Measurements from ENCODE around the gene ZDHHC21.
"Not testable (repeated sequence)": the region's sequence is repeated elsewhere in the genome, so short reads cannot be mapped to it uniquely, and the experiment has no call there.

ZDHHC21 gene

DNA sequence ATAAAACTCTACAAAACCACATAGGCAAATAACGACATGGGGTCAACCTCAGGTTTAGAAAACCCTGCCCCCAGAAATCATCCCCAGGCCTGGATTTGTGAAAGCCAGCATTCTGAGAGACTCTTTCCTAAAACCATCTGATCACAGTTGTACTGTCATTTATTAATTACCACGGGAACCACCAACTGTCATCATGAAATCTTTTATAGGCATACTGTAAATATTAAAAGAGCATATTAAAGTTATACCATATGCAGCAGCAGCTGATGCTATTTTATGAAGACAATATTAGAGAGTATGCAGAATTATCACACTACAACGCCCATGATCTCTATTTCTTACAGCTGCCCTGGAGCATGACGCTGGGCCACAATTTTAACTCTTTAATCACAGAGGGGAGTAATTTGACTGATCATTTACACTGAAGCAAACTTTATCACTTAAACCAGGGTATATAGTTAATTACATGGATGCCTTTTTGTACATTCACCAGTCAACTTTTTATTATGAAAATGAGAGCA, 9.0 kb upstream of the ZDHHC21 start:
- Mint-ChIP-seq H3K4me3 (no peak overlapping the region), H3K4me1 (ENCODE audit: low read depth) (no peaks in the 10 kb centered on the region), H3K27ac (no peak overlapping the region), H3K36me3 (ENCODE audit: low read depth) (no peaks in the 10 kb centered on the region), H3K9me3 (peaks cover 21% of the 10 kb centered on the region), H3K27me3 (peaks cover 6% of the 10 kb centered on the region)
- no peak for DNase-seq

DNA sequence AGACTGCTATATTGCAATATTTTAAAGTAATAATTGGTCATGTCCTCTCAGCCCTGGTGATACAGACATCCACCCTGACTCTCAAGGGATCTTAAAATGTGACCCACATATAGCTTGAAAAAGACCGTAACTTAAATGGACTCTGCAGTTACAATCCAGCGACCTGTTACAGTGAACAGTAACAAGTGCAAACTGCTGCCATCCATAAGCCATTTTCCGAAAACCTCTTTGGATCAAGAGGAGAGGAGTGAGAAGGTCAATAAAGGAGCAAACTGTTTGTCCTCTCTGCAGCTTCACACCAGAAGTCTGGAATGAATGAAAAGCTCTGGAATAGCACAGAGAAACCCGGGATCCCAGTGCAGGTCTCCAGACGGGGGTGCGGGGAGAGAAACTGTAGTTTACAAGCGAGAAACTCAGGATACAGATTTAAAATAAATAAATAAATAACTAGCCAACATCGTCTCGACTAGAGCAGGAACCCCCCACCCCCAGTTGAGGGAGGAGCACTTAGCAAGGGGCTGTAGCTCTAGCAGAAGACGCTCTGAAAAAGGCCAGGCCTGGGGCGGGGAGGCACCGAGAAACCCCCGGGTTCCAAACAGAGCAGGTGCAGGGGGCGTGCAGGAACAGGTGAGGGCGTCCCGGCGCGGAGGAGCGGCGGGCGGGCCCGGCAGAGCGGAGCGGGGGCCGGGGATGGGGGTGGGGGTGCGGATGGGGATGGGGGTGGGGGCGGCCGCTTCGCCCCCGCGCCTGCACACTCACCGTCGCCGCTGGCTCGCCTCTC, 572 bp downstream of the ZDHHC21 start:
- Mint-ChIP-seq H3K4me1 (ENCODE audit: low read depth) (peaks cover 42% of the 10 kb centered on the region), H3K9me3 (no peaks in the 10 kb centered on the region), H3K27ac (peak overlapping the region; percentile 93)

DNA sequence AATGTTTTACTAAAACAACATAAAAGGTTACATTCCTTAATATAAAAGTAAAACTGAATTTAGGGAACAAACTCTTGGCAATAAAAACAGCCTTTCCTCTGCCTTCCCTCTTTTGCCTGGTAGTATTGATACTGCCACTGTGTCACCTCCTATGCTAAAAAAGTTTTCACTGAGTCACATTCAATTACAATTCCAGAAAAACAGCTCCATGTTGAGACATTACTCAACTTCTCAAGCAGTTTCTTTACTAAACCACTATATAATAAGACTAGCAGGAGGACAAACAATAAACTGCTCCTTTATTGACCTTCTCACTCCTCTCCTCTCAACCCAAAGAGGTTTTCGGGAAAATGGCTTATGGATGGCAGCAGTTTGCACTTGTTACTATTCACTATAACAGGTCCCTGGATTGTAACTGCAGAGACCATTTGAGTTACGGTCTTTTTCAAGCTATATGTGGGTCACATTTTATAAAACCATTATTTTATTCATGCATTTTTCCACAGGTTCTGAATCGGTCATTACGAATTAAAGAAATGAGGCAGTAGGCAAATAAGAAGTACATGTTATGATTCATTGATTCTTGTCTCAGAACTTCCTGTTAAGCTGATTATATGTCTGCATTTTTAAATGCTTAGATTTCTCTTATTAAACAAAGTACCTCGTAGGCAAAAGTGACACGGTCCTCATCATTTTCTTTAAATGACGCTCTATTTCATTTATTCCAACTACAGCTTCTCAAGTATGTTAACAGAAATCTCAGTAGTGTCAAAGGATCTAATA, 2.1 kb downstream of the ZDHHC21 start:
- no peaks in the 10 kb centered on the region for H3K9me3 Mint-ChIP-seq
- H3K36me3 Mint-ChIP-seq (ENCODE audit: low read depth): peaks cover 43% of the 10 kb centered on the region
- no peak for DNase-seq
- H3K27me3 Mint-ChIP-seq: no peaks in the 10 kb centered on the region
- peak overlapping the region; percentile 11 for H3K4me3 Mint-ChIP-seq
- peaks cover 42% of the 10 kb centered on the region for H3K4me1 Mint-ChIP-seq (ENCODE audit: low read depth)
- H3K27ac Mint-ChIP-seq: no peak overlapping the region

More for the DNA sequence above, 572 bp downstream of the ZDHHC21 start:
- peak overlapping the region; percentile 85 for H3K4me3 Mint-ChIP-seq
- DNase-seq: no peak
- peaks cover 3% of the 10 kb centered on the region for H3K27me3 Mint-ChIP-seq
- H3K36me3 Mint-ChIP-seq (ENCODE audit: low read depth): peaks cover 29% of the 10 kb centered on the region

DNA sequence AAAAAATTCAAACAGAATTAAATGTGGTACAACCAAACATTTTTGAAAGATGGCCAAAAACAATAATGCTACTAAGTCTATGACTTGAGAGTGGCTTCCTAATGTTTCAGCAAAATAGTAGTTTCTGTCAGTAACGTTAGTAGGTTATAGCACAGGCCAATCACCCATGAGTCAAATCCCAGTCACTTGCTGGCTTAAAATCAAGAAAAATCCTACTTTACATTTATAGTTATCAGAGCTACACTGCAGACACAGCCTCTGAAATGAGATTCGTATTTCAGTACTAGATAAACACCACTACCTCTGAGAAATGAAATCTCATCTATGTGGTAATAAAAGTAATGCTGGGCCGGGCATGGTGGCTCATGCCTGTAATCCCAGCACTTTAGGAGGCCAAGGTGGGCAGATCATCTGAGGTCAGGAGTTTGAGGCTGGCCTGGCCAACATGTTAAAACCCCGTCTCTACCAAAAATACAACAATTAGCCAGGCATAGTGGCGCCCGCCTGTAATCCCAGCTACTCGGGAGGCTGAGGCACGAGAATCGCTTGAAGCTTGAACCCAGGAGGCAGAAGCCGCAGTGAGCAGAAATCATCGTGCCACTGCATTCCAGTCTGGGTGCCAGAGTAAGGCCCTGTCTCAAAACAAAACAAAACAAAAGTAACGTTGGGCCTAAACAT, 6.1 kb downstream of the ZDHHC21 start:
- Mint-ChIP-seq H3K36me3 (ENCODE audit: low read depth) (peaks cover 62% of the 10 kb centered on the region), H3K27ac (no peak overlapping the region), H3K9me3 (no peaks in the 10 kb centered on the region), H3K4me1 (ENCODE audit: low read depth) (peaks cover 34% of the 10 kb centered on the region), H3K27me3 (no peaks in the 10 kb centered on the region), H3K4me3 (no peak overlapping the region)
- no peak for DNase-seq

DNA sequence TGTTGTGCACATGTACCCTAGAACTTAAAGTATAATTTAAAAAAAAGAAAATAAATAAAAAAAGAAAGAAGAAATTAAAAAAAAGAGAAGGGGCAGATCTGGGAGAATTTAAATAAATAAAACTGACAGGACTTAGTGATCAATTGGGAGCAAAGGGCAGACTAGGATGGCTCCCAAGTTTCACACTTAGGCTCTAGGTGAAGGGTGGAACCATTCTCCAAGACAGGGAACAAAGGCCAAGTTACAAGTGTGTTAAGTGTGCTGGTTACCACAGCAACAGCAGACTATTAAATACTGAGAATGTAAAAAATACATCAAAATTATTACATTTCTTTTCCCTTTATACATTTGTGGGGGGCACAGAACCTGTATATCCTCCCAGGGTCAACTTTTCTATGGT, 7.1 kb downstream of the ZDHHC21 start:
- Mint-ChIP-seq H3K9me3 (no peaks in the 10 kb centered on the region), H3K36me3 (ENCODE audit: low read depth) (peaks cover 69% of the 10 kb centered on the region), H3K27ac (no peak overlapping the region), H3K4me1 (ENCODE audit: low read depth) (peaks cover 26% of the 10 kb centered on the region), H3K27me3 (no peaks in the 10 kb centered on the region), H3K4me3 (no peak overlapping the region)
- no peak for DNase-seq

DNA sequence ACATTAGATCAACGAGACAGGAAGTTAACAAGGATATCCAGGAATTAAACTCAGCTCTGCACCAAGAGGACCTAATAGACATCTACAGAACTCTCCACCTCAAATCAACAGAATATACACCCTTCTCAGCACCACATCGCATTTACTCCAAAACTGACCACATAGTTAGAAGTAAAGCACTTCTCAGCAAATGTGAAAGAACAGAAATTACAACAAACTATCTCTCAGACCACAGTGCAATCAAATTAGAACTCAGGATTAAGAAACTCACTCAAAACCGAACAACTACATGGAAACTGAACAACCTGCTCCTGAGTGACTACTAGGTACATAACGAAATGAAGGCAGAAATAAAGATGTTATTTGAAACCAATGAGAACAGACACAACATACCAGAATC, 10.6 kb downstream of the ZDHHC21 start:
- not testable (repeated sequence) for DNase-seq; H3K9me3 Mint-ChIP-seq; H3K27me3 Mint-ChIP-seq; H3K4me1 Mint-ChIP-seq (ENCODE audit: low read depth); H3K27ac Mint-ChIP-seq; H3K4me3 Mint-ChIP-seq
- peaks cover 68% of the 10 kb centered on the region for H3K36me3 Mint-ChIP-seq (ENCODE audit: low read depth)

DNA sequence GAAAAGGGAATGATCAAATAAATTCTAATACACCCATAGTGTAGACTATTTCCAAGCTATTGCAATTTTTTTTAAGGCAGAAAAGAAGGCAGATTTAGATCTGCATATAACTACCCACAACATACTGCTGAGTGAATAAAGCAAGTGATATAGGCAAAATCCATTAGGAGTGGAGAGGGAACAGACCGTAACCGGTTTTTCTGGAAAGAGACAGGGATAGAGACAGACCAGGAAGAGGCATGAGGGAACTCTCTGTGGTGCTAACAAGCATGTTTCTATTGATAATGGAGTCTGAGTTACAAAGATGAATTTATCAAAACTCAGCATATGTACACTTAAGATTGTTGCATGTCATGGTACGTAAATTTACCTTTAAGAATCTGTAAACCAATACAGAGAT, 14.5 kb downstream of the ZDHHC21 start:
- Mint-ChIP-seq H3K27ac (no peak overlapping the region), H3K9me3 (no peaks in the 10 kb centered on the region), H3K4me1 (ENCODE audit: low read depth) (peaks cover 11% of the 10 kb centered on the region), H3K27me3 (no peaks in the 10 kb centered on the region), H3K36me3 (ENCODE audit: low read depth) (peaks cover 47% of the 10 kb centered on the region), H3K4me3 (no peak overlapping the region)
- DNase-seq: no peak

DNA sequence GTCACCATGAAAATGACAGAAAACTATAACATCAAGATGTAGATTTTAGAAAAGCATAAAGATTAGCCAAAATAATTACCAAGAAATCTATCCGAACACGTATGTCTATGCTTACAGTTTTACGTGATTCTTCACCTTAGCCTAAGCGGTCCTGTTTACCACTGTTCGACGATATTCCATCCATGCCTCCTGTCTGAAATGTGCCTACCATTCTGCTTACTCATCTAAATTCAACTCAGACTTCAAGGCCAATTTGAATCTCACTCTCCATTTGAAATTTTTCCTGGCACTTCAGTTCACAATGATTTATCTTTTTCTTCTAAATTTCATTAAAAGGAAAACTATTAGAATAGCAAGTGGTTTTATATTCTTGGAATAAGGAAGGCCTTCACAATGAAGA, 15.4 kb downstream of the ZDHHC21 start:
- Mint-ChIP-seq H3K9me3 (no peaks in the 10 kb centered on the region), H3K4me1 (ENCODE audit: low read depth) (peaks cover 10% of the 10 kb centered on the region), H3K36me3 (ENCODE audit: low read depth) (peaks cover 40% of the 10 kb centered on the region), H3K27me3 (no peaks in the 10 kb centered on the region), H3K27ac (no peak overlapping the region), H3K4me3 (no peak overlapping the region)
- DNase-seq: no peak

DNA sequence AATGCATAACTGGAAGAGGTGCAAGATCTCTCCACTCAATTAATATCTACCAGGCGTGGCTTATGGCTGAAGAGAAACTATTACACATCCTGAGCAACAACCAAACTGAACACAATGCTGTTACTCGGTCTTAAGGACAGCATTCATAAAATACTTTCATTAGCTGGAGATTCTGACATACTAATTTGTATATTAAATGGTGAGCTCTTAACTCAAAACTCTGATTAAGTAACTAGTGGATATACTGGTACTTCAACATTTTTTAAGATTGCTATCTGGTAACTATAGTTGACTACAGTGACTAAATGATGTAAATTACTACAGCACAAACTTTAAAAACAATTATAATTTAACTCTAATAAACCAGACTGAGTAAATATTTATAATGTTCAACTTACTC, 15.8 kb downstream of the ZDHHC21 start:
- no peaks in the 10 kb centered on the region for H3K9me3 Mint-ChIP-seq
- H3K36me3 Mint-ChIP-seq (ENCODE audit: low read depth): peaks cover 38% of the 10 kb centered on the region
- H3K4me1 Mint-ChIP-seq (ENCODE audit: low read depth): peaks cover 6% of the 10 kb centered on the region
- H3K27ac Mint-ChIP-seq: no peak overlapping the region
- no peak for DNase-seq
- no peak overlapping the region for H3K4me3 Mint-ChIP-seq
- H3K27me3 Mint-ChIP-seq: no peaks in the 10 kb centered on the region

DNA sequence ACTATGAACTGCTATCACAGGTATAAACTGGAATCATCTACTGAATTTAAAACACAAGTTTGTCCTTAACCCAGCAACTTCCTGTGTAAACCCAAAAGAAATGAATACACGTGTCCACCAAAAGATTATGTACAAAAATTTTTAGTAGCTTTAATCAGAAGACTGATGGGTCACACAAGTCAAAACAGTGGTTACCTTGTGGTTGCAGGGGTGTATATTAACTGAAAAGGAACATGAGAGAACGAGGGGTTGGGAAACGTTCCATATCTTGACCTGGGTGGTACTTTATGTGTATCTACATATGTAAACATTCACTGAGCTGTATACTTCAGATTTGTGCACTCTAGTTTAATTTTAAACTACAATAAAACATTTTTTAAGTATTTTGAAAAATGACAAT, 18.6 kb downstream of the ZDHHC21 start:
- H3K9me3 Mint-ChIP-seq: no peaks in the 10 kb centered on the region
- no peak overlapping the region for H3K4me3 Mint-ChIP-seq
- no peak overlapping the region for H3K27ac Mint-ChIP-seq
- no peaks in the 10 kb centered on the region for H3K27me3 Mint-ChIP-seq
- H3K36me3 Mint-ChIP-seq (ENCODE audit: low read depth): peaks cover 38% of the 10 kb centered on the region
- no peak for DNase-seq
- H3K4me1 Mint-ChIP-seq (ENCODE audit: low read depth): peaks cover 15% of the 10 kb centered on the region

DNA sequence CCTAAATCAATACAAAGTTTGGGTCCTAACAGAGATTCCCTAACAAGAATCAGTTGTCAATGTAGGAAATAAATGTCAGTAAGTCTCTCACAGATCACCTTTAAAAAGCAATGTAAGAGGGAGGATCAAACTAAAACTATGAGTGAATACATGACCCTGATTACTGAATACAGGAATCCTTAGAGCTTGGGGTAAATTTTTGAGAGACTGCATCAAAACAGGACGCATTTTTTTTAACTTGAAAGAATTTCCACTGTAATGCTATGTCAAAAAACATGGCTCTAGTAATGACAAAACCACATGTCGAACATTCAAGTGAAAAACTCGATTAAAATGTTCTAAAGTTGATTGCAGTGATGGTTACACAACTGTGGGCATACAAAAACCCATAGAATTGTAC, 21.9 kb downstream of the ZDHHC21 start:
- Mint-ChIP-seq H3K27me3 (no peaks in the 10 kb centered on the region), H3K36me3 (ENCODE audit: low read depth) (peaks cover 17% of the 10 kb centered on the region), H3K4me1 (ENCODE audit: low read depth) (peaks cover 14% of the 10 kb centered on the region), H3K4me3 (no peak overlapping the region), H3K27ac (peak overlapping the region; percentile 63), H3K9me3 (no peaks in the 10 kb centered on the region)
- no peak for DNase-seq

DNA sequence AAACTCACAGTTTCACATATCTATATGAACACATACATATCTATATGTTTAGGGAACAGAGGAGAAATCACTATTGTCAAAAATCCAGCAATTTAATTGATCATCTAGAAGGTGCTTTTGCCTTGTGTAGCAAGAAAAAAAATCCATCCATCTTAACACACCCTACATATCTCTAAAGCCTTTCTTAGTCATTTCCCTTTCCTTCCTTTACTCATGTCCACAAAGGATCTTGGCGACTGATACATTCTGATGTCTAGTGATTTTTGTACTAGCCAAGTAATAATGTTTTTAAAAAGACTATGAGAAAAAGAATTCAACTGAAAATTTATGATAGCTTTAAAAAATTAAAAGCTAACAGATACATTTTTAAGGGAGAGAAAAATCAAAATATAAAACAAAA, 22.5 kb downstream of the ZDHHC21 start:
- peak overlapping the region; percentile 63 for H3K27ac Mint-ChIP-seq
- DNase-seq: no peak

DNA sequence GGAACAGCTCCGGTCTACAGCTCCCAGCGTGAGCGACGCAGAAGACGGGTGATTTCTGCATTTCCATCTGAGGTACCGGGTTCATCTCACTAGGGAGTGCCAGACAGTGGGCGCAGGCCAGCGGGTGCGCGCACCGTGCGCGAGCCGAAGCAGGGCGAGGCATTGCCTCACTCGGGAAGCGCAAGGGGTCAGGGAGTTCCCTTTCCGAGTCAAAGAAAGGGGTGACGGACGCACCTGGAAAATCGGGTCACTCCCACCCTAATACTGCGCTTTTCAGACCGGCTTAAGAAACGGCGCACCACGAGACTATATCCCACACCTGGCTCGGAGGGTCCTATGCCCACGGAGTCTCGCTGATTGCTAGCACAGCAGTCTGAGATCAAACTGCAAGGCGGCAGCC, 29.2 kb downstream of the ZDHHC21 start:
- not testable (repeated sequence) for H3K4me3 Mint-ChIP-seq; H3K9me3 Mint-ChIP-seq; H3K4me1 Mint-ChIP-seq (ENCODE audit: low read depth); H3K27ac Mint-ChIP-seq; H3K27me3 Mint-ChIP-seq; DNase-seq
- peaks cover 17% of the 10 kb centered on the region for H3K36me3 Mint-ChIP-seq (ENCODE audit: low read depth)

More for the DNA sequence above, 22.5 kb downstream of the ZDHHC21 start:
- Mint-ChIP-seq H3K9me3 (no peaks in the 10 kb centered on the region), H3K4me3 (no peak overlapping the region), H3K4me1 (ENCODE audit: low read depth) (peaks cover 14% of the 10 kb centered on the region), H3K27me3 (no peaks in the 10 kb centered on the region), H3K36me3 (ENCODE audit: low read depth) (peaks cover 17% of the 10 kb centered on the region)

DNA sequence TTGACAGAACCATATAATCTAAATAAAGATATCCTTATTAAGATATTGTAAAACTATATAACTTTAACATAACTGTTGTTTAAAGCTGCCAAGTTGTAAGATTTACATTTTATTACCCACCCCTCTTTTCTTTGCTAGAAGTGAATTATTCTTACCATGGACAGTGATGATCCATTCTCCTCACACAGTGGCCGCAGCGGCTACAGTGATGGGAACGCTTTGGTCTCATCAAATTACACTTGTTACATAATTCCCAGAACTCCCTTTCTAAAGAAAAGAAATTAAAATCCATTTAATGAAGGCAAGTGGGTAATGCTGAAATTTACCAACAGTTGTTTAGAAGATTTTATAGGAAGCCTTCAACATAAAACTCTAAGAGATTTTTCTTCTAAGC, 31.2 kb downstream of the ZDHHC21 start:
- Mint-ChIP-seq H3K36me3 (ENCODE audit: low read depth) (peaks cover 35% of the 10 kb centered on the region), H3K27me3 (no peaks in the 10 kb centered on the region), H3K27ac (no peak overlapping the region), H3K4me1 (ENCODE audit: low read depth) (no peaks in the 10 kb centered on the region), H3K9me3 (no peaks in the 10 kb centered on the region), H3K4me3 (no peak overlapping the region)
- no peak for DNase-seq

All from activated T-cell treated with anti-CD3 and anti-CD28 coated beads, Interleukin-2, amount 50 U/mL, for 24 hours (primary cell).